HTR-8/SVneo (cell line): ENCODE measurements around the gene SLC2A9.
"Not testable (repeated sequence)": the region's sequence is repeated elsewhere in the genome, so short reads cannot be mapped to it uniquely, and the experiment has no call there.

Experiments
- DNase-seq: peaks from one replicate; pipeline ENCODE4 v3.0.0; 2011; ENCODE audit warnings: low spot score, mixed read lengths; ENCODE audit not compliant: insufficient read length
- FAIRE-seq: peaks from 2 replicates; lab custom pipeline; 2011; peaks lifted over from hg19 to GRCh38; lab: Jason Lieb, UNC

The SLC2A9 gene

DNA sequence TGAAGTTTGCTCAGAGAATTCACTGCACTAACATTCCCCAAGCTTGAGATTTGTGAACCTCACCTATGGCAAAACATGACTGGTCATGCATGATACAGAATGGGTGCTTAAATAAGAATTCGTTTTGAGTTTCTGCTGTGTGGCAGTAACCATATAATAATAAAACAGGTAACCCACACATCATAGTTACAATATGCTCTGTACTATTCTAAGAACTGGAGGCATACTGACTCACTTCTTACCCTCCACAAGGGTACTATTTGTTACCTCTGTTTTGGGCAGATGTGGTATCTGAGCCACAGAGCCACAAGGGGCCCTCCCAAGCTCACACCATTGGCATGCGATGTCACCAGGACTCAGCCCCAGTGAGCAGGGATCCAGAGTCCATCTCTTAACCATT lies 17.6 kb downstream of the SLC2A9 start:
- FAIRE-seq = no peak
- no peak for DNase-seq

DNA sequence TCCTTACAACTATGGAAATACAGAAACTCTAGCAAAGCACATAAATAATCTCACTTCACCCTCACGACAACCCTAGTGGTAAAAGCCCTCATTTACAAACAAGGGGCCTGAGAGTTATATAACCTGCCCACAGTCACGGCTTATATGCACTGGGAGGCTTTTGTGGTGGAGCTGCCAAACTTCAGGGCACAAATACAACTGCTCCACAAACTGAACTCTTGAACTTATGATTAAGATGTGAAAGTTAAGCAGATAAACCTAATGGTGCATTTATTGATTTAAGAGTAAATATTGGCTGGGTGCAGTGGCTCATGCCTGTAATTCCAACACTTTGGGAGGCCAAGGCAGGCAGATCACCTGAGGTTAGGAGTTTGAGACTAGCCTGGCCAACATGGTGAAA lies 19.0 kb downstream of the SLC2A9 start:
- FAIRE-seq (no peak), DNase-seq (no peak)

DNA sequence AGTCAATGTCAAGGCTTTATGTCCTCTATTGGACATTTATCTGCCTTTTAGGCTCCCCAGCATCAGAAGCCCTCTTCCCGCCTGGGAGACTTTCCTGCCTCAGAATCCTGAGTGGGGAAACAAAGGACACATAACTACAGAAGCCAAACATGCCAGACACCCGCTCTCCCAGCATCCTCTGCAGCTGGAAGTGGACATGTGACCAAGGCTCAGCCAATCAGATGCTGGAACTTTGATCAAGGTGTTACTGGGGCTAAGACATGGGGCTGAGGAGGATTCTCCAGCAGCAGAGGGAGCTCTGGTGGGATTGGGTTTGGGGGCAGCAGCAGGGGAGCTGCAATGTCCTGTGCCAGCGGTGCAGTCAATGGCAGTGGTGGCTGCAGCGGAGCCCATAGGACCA lies 19.5 kb downstream of the SLC2A9 start:
- DNase-seq (no peak), FAIRE-seq (no peak)

DNA sequence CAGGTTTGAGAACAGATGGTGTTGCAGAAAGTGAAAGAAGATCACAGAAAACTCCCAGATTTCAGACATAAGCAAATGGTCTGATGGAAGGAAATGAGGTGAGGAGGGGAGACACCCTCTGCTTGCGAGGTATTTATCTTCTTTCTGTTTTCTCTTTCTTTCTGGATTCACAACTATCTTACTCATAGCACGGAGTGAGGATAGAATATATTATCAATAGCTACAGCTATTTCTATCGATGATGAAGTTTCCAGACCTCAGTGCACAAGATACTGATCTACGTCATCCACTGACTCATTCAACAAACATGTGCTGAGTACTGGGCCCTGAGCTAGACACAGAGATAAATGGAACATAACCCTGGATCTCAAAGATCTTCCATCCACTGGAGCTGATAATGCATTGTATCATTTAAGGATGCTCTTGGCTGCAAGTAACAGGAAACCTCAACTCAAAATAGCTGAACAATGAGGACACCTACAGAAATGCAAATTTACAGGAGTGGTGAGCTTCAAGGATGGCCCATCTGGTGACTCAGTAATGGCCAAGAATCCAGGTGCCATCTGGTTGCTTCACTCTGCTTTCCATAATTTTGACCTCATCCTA lies 21.2 kb downstream of the SLC2A9 start:
- DNase-seq (no peak), FAIRE-seq (no peak)

DNA sequence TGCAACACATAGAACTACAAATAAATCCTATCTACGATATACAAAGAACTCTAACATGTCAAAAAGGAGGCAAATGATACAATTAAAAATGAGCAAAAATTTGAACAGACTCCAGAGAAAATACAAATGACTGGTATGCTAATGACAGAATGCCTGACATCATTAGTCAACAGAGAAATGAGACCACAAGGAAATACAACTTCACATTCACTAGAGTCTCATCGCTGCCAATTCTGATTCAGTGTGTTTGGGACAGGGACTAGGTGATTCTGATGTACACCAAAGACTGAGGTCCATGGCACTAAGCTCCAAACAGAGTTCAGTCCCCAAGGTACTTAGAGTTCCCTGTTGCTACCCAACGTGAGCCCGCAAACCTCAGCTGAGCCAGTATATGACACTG lies 23.4 kb downstream of the SLC2A9 start:
- FAIRE-seq (no peak), DNase-seq (no peak)

DNA sequence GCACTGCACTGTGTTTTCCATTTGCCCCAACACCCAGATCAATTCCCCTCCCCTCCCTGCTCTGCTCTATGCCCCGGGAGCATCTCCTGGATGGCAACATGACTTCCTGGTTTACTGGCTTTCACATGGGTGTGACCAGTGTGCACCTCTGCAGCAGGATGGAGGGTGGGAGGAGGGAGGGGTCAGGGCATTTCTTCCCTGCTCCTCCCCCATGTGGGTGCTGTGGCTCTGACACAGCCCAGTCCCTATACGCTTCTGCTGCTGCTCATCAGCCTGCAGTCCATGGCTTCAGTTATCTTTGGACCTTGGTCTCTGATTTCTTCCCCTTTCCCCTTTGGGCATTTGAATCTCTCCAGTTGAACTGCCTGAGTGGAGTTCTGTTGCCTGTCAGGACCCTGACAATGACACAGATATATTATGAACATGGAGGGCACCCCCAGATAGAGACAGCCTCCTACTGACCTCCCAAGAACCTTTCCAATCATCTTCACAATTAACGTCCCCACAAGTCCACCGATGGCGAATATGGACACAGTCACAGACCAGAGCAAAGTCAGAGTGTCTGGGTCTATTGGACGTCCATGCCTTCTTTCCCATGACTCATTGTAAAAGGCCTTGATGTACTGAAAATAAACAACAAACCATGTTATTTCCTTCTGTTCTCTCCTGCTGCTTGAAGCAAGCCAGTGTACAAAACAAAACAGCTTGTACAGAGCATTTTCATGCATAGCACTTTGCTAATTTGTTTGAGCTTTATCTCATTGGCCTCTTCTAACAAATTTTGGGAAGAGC lies 24.8 kb downstream of the SLC2A9 start:
- DNase-seq (no peak), FAIRE-seq (no peak)

DNA sequence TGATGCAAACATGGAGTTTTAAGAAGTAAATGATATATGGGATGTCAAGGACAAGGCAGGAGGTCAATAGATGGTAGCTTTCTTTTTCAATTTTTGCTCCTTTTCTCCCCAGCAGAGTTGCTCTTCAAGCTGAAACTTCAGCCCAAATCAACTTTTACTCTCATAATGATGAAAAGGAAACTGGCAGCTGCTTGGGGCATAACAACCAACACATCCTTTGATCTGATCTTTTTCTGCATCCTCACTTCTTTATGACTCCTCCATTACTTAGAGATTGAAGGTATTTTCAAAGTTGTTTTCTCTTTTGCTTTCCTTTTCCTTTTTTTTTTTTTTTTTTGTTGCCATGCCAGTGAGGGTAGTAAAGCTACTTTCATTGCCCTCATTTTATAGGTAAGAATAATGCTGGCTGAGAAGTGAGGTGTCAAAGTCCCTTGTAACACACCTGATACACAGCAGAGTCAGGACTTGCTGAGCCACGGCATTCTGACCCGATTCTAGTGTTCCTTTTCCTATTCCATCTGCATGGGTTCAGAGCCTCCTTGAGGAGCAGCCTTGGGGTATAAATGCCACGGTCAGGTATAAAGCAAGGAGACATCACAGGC lies 26.9 kb downstream of the SLC2A9 start:
- no peak for DNase-seq
- no peak for FAIRE-seq

DNA sequence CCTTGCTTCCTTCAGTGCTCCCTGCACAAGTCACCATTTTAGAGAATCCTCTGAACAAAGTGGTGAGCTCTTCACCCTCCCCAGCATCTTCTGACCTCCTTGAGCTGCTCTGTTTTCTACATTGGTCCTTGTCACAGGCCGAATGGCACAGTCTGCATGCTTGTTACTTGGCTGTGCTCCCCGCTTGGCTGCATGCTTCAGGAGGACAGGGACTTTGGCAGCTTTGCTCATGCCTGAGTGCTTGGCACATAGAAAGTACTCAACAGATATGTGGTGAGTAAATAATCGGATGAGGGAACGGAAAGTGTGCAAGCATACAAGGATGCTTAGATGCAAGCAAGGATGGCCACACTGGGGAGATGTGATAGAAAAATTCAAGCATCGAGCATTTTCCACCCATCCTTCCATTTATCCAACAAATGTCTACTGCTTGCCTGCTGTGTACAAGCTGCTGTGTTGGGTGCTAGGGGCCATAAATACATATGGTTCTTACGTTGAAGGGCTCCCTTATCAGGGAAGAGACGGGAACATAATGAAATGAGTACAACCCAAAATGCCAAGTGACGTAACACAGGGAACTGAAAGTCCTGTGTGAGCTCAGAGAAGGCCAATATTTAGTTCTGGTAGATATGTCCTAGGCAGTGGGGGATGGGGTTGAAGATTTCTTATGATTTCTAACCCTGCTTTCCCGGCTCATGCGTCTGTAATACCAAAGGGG lies 31.2 kb downstream of the SLC2A9 start:
- FAIRE-seq (no peak), DNase-seq (no peak)

DNA sequence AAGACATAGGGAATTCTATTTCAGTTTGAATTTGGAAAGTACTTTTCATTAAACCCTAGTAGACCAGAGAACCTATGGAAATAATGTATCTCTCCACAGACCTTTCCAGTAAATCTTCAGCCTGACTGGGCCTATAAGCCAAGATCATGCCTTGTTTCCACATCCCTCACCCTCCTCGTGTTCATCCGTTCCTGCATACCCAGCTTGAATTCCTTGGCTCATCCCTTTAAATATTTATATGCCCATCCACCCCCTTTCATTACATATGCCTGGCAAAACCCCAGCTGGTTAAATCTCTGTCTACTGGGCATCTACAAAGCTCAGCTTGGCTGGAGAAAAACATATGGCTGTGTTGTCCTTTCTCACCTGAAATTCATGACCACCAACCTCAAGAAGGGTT lies 32.4 kb downstream of the SLC2A9 start:
- no peak for FAIRE-seq
- DNase-seq = no peak

DNA sequence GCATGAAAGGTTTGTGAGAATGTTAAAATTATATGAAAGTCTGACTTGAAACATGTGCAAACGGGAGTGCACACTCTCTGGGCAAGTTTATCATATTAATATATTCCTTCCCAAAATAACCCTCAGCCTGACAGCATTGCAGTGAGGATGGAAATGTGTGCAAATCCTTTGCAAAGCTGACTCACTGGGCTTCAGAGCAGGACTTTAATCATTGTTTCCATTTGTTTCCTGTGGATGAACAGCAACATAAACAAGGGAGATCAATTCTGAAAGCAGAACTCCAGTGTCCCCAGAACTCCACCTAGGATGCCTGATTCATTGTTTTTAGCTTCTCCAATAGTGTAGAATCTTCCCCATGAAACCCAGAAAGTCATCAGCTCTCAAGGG lies 32.9 kb downstream of the SLC2A9 start:
- DNase-seq (no peak), FAIRE-seq (no peak)

DNA sequence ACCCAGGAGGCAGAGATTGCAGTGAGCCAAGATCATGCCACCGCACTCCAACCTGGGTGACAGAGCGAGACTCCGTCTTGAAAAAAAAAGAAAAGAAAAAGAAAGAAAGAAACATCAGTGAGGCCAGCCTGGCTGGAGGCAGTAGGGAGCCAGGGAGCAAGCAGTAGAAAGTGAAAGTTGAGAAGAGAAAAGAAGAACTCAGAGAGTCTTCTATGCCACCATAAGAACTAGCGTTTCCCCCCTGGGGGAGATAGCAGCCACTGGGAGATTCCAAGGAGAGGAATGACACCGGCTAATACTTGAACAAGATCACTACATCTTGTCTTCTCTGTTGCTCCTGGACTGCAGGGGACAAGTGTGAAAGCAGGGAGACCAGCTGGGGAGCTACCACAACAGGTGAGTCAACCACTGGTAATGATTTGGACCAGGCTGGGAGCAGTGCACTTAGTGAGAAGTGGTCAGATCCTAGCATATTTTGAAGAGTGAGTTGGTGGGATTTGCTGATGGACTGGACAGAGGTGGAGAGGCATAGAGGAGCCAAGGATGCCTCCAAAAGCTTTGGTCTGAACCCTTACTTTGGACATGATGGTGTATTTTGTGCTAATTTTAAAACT lies 33.4 kb downstream of the SLC2A9 start:
- DNase-seq (no peak), FAIRE-seq (no peak)

DNA sequence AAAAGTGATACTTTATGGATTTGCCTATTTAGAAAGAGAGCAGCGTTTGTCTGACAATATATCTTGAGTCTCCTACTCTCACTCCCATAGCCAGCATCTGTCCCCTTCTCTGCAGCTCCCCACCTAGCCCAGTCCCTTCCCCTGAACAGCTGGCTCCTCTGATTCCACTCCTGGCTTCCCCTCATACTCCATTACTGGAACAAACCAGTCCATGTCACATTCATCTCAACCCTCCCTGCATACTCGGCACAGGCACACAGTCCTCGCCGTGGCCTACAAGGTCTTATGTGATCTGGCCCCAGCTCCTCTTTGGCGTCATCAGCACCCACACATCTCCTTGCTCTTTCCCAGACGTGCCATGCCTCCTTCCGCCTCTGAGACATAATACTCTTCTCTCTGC lies 36.7 kb downstream of the SLC2A9 start:
- no peak for FAIRE-seq
- no peak for DNase-seq

DNA sequence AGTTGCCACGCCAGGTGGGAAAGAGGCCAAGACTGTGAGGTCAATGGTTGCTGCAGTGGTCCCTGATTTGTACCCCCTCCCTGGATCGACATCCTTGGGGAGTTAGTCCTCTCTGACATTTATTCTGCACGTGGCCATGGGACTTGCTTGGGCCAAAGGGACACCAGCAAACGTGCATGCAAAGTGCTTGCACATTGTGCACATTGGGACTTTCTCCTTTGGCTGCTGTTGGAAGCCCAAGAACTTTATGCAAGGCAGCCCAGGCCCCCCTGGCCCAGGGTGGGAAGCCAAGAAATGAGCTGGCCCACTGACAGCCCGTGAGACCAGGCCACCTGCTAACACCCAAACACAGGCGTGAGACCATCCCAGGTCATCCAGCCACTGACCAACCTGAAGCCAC lies 38.1 kb downstream of the SLC2A9 start:
- no peak for FAIRE-seq

DNA sequence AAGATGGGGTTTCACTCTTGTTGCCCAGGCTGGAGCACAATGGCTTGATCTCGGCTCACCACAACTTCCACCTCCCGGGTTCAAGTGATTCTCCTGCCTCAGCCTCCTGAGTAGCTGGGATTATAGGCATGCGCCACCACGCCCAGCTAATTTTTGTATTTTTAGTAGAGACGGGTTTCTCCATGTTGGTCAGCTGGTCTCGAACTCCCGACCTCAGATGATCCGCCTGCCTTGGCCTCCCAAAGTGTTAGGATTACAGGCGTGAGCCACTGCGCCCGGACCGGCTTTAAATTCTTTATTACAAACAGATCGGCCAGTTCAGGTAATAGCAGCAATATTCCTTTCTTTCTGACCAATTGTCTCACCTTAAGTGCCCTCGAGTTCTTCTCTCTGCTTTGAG lies 39.4 kb downstream of the SLC2A9 start:
- not testable (repeated sequence) for DNase-seq, FAIRE-seq

More for the DNA sequence above, 38.1 kb downstream of the SLC2A9 start:
- DNase-seq = no peak

DNA sequence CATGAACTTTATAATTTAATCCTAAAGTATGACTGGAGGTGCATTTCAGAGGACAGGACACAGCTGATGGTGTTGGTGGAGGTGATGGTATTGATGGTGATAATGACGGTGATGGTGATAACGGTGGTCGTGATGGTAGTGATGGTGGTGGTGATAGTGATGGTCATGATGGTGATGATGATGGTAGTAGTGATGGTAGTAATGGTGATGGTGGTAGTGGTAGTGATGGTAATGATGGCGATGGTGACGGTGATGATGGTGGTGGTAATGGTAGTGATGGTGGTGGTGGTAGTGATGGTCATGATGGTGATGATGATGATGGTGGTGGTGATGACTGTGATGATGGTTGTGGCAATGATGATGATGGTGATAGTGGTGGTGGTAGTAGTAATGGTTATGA lies 40.4 kb downstream of the SLC2A9 start:
- FAIRE-seq = peak; percentile 80
- DNase-seq = no peak

DNA sequence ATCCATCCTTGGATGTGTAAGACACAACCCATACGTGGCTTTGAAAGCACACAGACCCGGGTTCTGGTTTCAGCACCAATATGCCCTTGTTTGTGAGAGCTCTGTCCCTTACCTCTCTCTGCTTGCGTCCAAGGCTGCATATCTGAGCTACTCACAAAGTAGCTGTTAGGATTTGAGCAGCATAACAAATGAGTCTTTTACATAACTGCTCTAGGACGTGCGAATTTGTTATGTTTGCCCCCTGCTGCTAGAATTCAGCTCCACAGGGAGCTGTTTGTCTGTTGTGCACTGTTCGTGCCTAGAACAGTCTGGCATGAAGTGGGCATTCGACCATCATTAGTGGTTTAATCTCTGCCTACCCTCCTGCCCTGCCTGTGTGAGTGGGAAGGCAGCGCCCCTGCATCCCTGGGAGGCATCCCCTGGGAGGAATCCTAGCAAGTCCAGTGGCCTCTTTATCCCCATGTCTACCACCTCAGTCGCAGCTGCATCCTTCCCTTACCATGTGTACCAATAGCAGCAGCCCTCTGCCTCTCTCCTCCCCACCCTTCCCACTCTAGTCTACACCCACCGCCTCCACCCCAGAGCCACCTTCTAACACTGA lies 42.1 kb downstream of the SLC2A9 start:
- FAIRE-seq (no peak), DNase-seq (no peak)

DNA sequence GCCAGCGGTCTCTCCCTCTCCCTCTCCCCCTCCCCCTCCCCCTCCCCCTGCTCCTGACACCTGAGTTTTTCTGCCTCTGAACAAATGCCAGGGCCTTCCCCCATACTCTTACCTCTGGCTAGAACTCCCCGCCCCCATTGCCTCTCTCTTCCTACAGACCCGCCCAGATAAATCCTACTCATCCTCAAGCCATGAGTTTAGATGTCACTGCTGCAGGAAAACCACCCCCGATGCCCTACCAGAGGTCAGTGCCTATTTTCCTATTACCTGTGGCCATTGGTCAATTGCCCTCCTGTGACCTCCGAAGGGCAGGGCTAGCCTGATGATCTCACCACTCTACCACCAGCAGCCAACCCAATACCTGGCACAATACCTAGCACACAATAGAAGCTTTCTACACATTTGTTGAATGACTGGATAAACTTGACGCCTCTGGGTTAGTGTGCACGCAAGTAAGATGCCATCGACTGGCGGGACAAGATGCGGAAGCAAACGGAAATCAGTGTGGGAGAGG lies 43.7 kb downstream of the SLC2A9 start:
- FAIRE-seq = no peak
- DNase-seq = no peak

DNA sequence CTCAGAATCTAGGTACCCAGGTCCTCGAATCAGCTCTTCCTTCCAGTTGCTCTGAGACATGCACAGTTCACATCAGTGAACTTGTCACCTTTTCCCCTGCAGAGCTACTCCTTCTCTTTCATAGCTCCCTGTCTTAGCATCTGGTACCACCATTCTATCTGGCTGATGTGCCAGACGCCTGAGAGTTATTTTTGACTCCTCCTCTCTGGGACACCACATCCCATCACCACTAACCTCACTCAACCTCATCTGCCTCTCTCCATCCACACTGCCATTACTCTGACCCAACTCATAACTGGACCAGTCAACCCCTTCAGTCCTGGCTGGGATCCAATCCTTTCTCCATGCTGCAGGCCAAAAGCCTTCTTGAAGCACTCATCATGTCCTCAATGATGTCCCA lies 44.5 kb downstream of the SLC2A9 start:
- DNase-seq (no peak), FAIRE-seq (no peak)

DNA sequence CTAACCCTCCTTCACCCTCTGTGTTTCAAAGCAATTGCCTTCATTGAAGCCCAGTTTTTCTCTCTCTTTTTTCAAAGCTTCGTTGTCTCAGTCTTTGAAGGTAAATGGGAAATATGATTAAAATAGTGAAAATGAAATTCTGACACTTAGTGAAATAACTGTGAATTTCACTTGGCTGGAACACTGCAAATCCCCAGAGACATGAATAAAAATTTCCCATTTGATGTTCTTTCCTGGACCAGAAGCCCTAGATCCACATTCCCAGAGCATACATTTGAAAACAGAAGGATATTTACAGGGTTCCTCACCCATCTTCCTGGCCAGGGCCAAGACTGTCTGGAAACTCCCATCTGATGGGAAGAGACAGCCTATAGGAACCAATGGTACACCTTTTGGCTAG lies 45.0 kb downstream of the SLC2A9 start:
- FAIRE-seq = no peak
- DNase-seq = no peak

DNA sequence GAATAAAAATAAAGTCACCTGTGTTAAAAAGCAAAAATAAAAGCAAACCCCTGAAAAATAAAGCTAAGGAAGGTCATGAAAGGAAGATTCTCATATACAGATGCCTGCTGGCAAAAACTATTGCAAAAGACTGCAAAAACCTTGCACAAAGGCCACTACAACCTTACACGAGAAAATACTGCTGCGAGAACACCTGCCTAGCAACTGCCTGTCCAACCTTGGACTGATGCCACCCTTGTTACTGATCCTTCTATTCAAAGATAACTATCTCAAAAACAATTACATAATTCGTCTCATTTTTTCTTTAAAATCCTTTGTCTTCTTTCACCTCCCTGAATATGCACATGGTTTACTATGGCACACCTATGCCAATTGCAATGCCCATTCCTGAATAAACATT lies 49.6 kb downstream of the SLC2A9 start:
- no peak for DNase-seq
- no peak for FAIRE-seq
